HepG2 (cell line): ENCODE data around the gene TAMM41. TPM values are rescaled to one million over a fixed set of nuclear protein-coding genes. Genes with fewer than 3 reads are reported as not detected.

ENCODE experiments used
- ATAC-seq: fragments of 200-7000 bp; cut with Tn5 transposase; 3 replicates; pipeline ENCODE4 v1.9.1; 2020; ENCODE audit warnings: mild to moderate bottlenecking, moderate library complexity
- BruUV-seq: library from RNA; stranded (reverse); fragments of 400-500 nt; replicated peaks from 2 replicates; lab custom pipeline; 2021; lab: Mats Ljungman, UMichigan
- CTCF ChIA-PET: fragments of 300-600 bp; formaldehyde crosslinking; extraction: SDS; loops from one replicate; lab custom pipeline; 2021; ENCODE audit warnings: low total read pairs, inconsistent platforms, low intra/inter-chr PET ratio; lab: Yijun Ruan, JAX
- POLR2A ChIA-PET: fragments of 350-600 bp; sonication (Branson Sonifier 250); formaldehyde crosslinking; loops from one replicate; lab custom pipeline; 2020; ENCODE audit warnings: antibody characterized with exemption, inconsistent platforms; lab: Yijun Ruan, JAX
- DNase-seq: peaks from one replicate; pipeline ENCODE4 v3.0.0-alpha.2; 2015; ENCODE audit warnings: low spot score
- FAIRE-seq: peaks from 3 replicates; lab custom pipeline; 2011; peaks lifted over from hg19 to GRCh38; lab: Jason Lieb, UNC
- H2AFZ ChIP-seq: one replicate; pipeline ENCODE4 v1.6.1; 2011; ENCODE audit warnings: low read length, inconsistent platforms
- H3K27ac ChIP-seq: fragments of 300-600 bp; 3 replicates; pipeline ENCODE4 v1.8.0; 2011; ENCODE audit warnings: mixed run types, mild to moderate bottlenecking, mixed read lengths, low read length, inconsistent platforms; ENCODE audit not compliant: insufficient read depth; ENCODE audit errors: extremely low read length
- H3K27me3 ChIP-seq, 2 experiments: fragments of 200-600 bp in 1 of 2; 2 replicates in 1 of 2; 3 replicates in 1 of 2; pipeline versions ENCODE4 v1.6.0 to v1.8.0; 2011; ENCODE audit warnings: low read length in 2 of 2, mild to moderate bottlenecking in 2 of 2, moderate library complexity in 2 of 2, inconsistent platforms in 1 of 2; ENCODE audit not compliant: insufficient read depth in 2 of 2, control insufficient read depth in 1 of 2
- H3K36me3 ChIP-seq, 2 experiments: fragments of 200-600 bp in 1 of 2; replicated peaks in 1 of 2; 2 replicates in 1 of 2; 3 replicates in 1 of 2; pipeline versions ENCODE4 v1.5.1 to v1.8.0; 2011; ENCODE audit warnings: low read length in 2 of 2, inconsistent platforms in 1 of 2; ENCODE audit not compliant: insufficient read depth in 2 of 2, control insufficient read depth in 1 of 2
- H3K4me1 ChIP-seq: 2 replicates; pipeline ENCODE4 v1.5.1; 2012; ENCODE audit warnings: low read length, inconsistent platforms; ENCODE audit not compliant: insufficient read depth
- H3K4me2 ChIP-seq: 2 replicates; pipeline ENCODE4 v1.6.0; 2011; ENCODE audit warnings: low read depth, low read length, inconsistent platforms
- H3K4me3 ChIP-seq, 3 experiments: fragments of 200-600 bp in 1 of 3; sonication (generic), shearing (Covaris generic) in 1 of 3; replicated peaks in 1 of 3; 2 replicates each; pipeline ENCODE4 v1.5.1; 2011 to 2016; ENCODE audit warnings: low read length in 3 of 3, inconsistent platforms in 2 of 3, low read depth in 2 of 3, mild to moderate bottlenecking in 2 of 3, control low read depth in 1 of 3, mixed read lengths in 1 of 3; ENCODE audit not compliant: insufficient read depth in 1 of 3
- H3K79me2 ChIP-seq: one replicate; pipeline ENCODE4 v1.6.1; 2011; ENCODE audit warnings: low read length, inconsistent platforms; ENCODE audit not compliant: insufficient read depth
- H3K9ac ChIP-seq: 2 replicates; pipeline ENCODE4 v1.6.0; 2011; ENCODE audit warnings: mild to moderate bottlenecking, low read depth, low read length, inconsistent platforms; ENCODE audit not compliant: insufficient read depth
- H3K9me3 ChIP-seq: 2 replicates; pipeline ENCODE4 v1.5.1; 2012; ENCODE audit warnings: mild to moderate bottlenecking, low read length
- H4K20me1 ChIP-seq: 2 replicates; pipeline ENCODE4 v1.6.0; 2011; ENCODE audit warnings: inconsistent platforms, mild to moderate bottlenecking, low read length, moderate library complexity; ENCODE audit not compliant: insufficient read depth
- STAG1 ChIP-seq: sonication (generic); formaldehyde crosslinking; IDR thresholded peaks from 2 replicates; pipeline ENCODE4 v1.4.0; 2020; ENCODE audit warnings: missing genetic modification reagents
- ZNF333 ChIP-seq: sonication (generic); formaldehyde crosslinking; IDR thresholded peaks from 2 replicates; pipeline ENCODE4 v1.4.0; 2020; ENCODE audit warnings: mild to moderate bottlenecking, missing genetic modification reagents, borderline replicate concordance
- ZNF883 ChIP-seq: sonication (generic); formaldehyde crosslinking; IDR thresholded peaks from 2 replicates; pipeline ENCODE4 v1.5.1; 2020; ENCODE audit warnings: mild to moderate bottlenecking, missing genetic modification reagents; ENCODE audit errors: not compliant biosample characterization
- in situ Hi-C: cut with HindIII; loops from 2 replicates; pipeline ENCODE4 v1.10.0; 2017; ENCODE audit warnings: low pct_unique_long_range_greater_than_20kb; ENCODE audit not compliant: extremely low pct_ligation_motif_present
- intact Hi-C: fragments of 100-400 bp; cut with micrococcal nuclease; formaldehyde crosslinking; loops from one replicate; pipeline ENCODE4 v1.10.0; 2022; ENCODE audit not compliant: unreplicated experiment
- polyA plus RNA-seq, 8 experiments: library from polyadenylated mRNA; depleted of rRNA in 3 of 8; stranded (reverse) in 7 of 8; unstranded in 1 of 8; fragments of >200 nt; fragmentation: Illumina TruSeq in 4 of 8; extraction: Trizol in 4 of 8; gene quantifications; 2 replicates each; pipeline versions ENCODE4 v1.2.1 to v1.2.3, GENCODE V29; 2011 to 2016; ENCODE audit warnings: low read depth in 4 of 8, missing spikeins in 1 of 8, mixed read lengths in 1 of 8; ENCODE audit not compliant: insufficient read depth in 1 of 8
- total RNA-seq, 5 experiments: library from RNA; depleted of rRNA; stranded (reverse); fragments of >200 nt; fragmentation: Illumina TruSeq; extraction: Trizol; gene quantifications; 2 replicates each; pipeline ENCODE4 v1.2.3, GENCODE V29; 2016; ENCODE audit warnings: low read depth in 1 of 5
- TF ChIP-seq, protein P1 (sequence below): sonication (generic); formaldehyde crosslinking; IDR thresholded peaks from 2 replicates; pipeline ENCODE4 v1.8.1; 2023; ENCODE audit warnings: missing genetic modification reagents, mild to moderate bottlenecking, borderline replicate concordance
- TF ChIP-seq, protein P2 (sequence below): sonication (generic); formaldehyde crosslinking; IDR thresholded peaks from 2 replicates; pipeline ENCODE4 v1.5.0; 2020; ENCODE audit warnings: mild to moderate bottlenecking, missing genetic modification reagents, moderate library complexity
- TF ChIP-seq, protein P3 (sequence below): sonication (generic); formaldehyde crosslinking; IDR thresholded peaks from 2 replicates; pipeline ENCODE4 v1.8.1; 2023; ENCODE audit warnings: mild to moderate bottlenecking, missing genetic modification reagents
- TF ChIP-seq, protein P4 (sequence below): sonication (generic); formaldehyde crosslinking; IDR thresholded peaks from 2 replicates; pipeline ENCODE4 v1.4.0; 2020; ENCODE audit warnings: missing genetic modification reagents, mild to moderate bottlenecking, borderline replicate concordance

TAMM41 gene
- total and polyA plus RNA-seq, 2 of the 13 experiments (the other 11 are each of a cell fraction or from before 2014, with no cell fraction given) = 9.9 to 12.2 TPM

DNA sequence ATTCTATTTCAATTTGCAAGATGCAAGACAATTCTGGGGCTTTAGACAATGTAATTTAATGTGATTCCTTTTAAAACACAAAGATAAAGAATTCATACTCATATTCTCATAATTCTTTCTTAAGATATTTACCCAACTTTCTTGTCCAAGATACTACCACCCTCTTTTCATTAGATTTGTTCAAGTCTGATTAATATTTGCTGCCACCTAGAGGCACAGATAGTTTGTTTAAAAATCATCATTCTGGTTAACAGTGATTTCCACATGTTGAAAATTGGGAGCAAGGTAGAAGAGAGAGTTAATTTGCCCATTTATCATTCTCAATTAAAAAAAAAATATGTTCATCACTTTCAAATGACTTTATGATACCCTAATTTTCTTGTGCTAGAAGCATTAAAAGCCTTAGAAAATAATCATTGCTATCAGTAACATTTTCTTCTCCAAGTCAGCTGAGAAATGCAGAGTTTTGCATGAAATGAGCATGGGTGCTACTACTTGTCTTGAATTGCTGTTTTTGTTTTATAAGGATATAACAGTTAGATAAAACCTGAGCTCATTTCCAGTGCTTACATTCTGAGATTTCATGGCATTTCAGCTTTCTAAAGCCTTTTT, 11.6 kb downstream of the TAMM41 start:
- POLR2A ChIA-PET = no interaction called here
- intact Hi-C loops = no loop called here
- DNase-seq = no peak

More for the DNA sequence above, 11.6 kb downstream of the TAMM41 start:
- no peak overlapping the region for H3K4me3 ChIP-seq
- no peak overlapping the region for H3K27ac ChIP-seq
- in situ Hi-C loops = no loop called here
- no peaks in the 10 kb centered on the region for H3K79me2 ChIP-seq
- no peaks in the 10 kb centered on the region for H3K9me3 ChIP-seq
- CTCF ChIA-PET = no interaction called here
- BruUV-seq = no TSS peak
- peak; percentile 18 for FAIRE-seq
- no peak for ATAC-seq
- H3K4me1 ChIP-seq = no peaks in the 10 kb centered on the region
- H3K36me3 ChIP-seq = peaks cover 24 to 64% of the 10 kb centered on the region in 2 experiments
- TF ChIP-seq ZNF883 (CRISPR knock-in tag) (no peak), ZNF333 (CRISPR knock-in tag) (no peak), STAG1 (CRISPR knock-in tag) (peak; percentile 30)
- TF ChIP-seq, protein P1, sequence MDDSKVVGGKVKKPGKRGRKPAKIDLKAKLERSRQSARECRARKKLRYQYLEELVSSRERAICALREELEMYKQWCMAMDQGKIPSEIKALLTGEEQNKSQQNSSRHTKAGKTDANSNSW (CRISPR knock-in tag) = no peak
- TF ChIP-seq, protein P2, sequence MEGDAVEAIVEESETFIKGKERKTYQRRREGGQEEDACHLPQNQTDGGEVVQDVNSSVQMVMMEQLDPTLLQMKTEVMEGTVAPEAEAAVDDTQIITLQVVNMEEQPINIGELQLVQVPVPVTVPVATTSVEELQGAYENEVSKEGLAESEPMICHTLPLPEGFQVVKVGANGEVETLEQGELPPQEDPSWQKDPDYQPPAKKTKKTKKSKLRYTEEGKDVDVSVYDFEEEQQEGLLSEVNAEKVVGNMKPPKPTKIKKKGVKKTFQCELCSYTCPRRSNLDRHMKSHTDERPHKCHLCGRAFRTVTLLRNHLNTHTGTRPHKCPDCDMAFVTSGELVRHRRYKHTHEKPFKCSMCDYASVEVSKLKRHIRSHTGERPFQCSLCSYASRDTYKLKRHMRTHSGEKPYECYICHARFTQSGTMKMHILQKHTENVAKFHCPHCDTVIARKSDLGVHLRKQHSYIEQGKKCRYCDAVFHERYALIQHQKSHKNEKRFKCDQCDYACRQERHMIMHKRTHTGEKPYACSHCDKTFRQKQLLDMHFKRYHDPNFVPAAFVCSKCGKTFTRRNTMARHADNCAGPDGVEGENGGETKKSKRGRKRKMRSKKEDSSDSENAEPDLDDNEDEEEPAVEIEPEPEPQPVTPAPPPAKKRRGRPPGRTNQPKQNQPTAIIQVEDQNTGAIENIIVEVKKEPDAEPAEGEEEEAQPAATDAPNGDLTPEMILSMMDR (CRISPR knock-in tag) = peak; percentile 45; the same call in 1 of the 2 replicates
- TF ChIP-seq, protein P3, sequence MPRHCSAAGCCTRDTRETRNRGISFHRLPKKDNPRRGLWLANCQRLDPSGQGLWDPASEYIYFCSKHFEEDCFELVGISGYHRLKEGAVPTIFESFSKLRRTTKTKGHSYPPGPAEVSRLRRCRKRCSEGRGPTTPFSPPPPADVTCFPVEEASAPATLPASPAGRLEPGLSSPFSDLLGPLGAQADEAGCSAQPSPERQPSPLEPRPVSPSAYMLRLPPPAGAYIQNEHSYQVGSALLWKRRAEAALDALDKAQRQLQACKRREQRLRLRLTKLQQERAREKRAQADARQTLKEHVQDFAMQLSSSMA = no peak
- TF ChIP-seq, protein P4, sequence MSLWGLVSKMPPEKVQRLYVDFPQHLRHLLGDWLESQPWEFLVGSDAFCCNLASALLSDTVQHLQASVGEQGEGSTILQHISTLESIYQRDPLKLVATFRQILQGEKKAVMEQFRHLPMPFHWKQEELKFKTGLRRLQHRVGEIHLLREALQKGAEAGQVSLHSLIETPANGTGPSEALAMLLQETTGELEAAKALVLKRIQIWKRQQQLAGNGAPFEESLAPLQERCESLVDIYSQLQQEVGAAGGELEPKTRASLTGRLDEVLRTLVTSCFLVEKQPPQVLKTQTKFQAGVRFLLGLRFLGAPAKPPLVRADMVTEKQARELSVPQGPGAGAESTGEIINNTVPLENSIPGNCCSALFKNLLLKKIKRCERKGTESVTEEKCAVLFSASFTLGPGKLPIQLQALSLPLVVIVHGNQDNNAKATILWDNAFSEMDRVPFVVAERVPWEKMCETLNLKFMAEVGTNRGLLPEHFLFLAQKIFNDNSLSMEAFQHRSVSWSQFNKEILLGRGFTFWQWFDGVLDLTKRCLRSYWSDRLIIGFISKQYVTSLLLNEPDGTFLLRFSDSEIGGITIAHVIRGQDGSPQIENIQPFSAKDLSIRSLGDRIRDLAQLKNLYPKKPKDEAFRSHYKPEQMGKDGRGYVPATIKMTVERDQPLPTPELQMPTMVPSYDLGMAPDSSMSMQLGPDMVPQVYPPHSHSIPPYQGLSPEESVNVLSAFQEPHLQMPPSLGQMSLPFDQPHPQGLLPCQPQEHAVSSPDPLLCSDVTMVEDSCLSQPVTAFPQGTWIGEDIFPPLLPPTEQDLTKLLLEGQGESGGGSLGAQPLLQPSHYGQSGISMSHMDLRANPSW = no peak
- no peak overlapping the region for H3K9ac ChIP-seq
- H3K4me2 ChIP-seq = no peak overlapping the region
- H4K20me1 ChIP-seq = no peaks in the 10 kb centered on the region
- no peak overlapping the region for H2AFZ ChIP-seq
- H3K27me3 ChIP-seq = no peaks in the 10 kb centered on the region
